ENCODE measurements around the gene SPX.

SPX gene, protein sequence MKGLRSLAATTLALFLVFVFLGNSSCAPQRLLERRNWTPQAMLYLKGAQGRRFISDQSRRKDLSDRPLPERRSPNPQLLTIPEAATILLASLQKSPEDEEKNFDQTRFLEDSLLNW

DNA sequence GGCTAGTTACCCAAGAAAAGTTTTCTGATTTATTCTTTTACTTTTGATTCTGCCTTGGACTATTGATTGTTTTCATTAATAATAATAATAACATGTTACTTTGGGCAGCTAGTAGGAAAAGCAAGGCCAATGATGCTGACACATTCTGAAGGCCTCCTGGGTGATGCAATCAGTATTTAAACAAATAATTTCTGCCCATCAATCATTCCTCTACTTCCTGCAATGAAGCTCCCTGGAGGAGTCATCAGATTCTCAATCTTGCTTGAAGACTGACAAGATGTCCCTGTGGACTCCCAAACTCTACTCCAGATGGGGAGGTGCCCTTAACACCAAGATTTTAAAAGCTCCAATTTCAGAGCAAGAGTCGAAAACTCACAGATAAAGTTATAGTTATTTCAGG, at the start of gene SPX:
Gene SPX, plus strand, starts transcription at position 244 of the 400 bp plus-strand sequence. CDS start 177 bp downstream, outside the sequence.
- peak; percentile 61 for DNase-seq

DNA sequence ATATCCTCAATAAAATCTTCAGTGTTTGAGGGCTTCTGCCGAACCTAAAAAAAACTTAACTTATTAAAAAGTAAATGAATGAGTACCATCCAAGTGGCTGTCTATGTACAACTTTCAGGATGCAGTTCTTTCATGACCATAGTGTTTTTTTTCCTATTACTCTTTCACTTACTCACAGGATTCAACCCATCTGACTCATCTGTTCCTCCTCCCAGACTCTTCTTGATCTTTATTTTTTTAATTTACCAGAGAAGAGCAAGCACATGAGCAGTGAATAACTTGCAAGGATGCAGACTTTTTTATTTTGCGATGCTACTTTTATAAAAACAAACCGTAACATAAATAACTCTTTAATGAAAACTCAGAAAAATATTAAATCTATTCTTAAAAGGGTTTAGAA, 49.1 kb upstream of the SPX start:
- peak; percentile 82 for DNase-seq

DNA sequence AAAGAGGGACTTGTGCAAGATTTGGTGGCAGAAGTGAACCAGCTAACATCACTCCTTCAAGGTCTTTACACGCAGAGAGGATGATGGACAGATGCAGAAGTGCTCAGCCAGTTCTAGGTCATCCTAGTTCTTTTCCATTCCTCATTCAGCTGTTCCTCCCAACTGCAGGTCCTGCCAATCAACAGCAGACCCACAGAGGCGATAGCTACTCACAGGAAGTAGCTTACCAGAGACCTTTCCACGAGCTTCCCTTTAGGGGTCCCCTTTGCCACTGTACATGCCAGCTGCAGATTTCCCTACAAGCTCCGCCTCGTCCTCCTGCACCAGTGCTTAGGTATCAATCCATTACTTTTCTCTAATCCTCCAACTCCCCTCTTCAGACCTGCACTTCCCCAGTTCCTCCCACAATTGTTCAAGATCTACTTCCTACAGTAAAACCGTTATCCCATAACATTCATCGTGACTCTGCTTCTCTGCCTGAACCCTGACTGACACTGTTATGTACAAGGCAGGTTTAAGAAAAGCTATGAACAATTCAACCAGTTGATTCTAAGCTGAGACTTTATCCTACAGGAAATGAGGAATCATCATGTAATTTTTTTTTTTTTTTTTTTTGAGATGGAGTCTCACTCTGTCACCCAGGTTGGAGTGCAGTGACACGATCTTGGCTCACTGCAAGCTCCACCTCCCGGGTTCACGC, 47.2 kb upstream of the SPX start:
- DNase-seq: no peak

DNA sequence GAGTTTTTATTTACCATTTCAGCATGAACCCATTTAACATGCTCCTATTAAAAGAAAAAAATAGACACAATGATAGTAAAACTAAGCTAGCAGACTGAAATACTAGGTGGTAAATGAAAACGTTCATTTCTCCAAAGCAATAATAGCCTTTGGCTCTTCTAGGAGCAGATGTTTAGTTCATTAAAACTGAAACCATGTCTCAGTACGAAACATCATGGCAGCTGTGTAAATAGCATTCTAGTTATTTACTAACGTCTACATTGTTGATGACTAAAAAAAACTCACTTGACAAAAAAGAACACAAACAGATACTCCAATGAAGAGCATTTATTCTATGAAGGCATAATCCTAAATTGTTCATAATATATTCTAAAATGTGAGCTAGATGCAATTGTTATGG, 42.6 kb upstream of the SPX start:
- no peak for DNase-seq

DNA sequence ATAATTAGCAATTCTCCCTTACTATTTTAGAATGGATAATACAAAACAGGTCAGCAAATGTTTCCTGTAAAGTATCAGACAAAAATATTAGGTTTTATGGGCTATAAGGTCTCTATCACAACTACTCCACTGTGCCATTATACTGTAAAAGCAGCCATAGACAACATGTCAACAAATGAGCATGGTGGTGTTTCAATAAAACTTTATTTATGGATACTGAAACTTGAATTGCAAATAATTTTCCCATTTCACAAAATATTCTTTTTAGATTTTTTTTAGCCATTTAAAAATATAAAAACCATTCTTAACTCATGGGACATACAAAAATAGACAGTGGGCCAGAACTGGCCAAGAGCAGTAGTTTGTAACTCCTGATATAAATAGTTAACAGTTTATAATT, 40.1 kb upstream of the SPX start:
- no peak for DNase-seq

DNA sequence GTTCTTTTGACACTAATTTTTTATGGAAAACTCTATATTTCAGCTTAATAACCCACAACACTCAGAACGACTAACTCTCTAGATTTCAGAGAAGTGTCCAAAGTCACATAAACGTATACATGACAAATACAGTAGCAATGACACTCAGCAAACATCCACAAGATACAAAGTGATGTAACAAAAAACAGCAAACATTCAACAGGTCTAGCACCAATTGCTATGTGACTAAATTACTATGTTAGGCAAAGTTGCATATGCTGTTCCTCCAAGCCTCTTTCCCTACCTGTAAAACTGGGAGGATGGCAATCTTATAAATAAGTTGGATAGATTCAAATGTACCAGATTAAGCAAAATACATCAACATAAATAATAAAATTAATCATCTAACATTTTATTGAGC, 26.3 kb upstream of the SPX start:
- no peak for DNase-seq

DNA sequence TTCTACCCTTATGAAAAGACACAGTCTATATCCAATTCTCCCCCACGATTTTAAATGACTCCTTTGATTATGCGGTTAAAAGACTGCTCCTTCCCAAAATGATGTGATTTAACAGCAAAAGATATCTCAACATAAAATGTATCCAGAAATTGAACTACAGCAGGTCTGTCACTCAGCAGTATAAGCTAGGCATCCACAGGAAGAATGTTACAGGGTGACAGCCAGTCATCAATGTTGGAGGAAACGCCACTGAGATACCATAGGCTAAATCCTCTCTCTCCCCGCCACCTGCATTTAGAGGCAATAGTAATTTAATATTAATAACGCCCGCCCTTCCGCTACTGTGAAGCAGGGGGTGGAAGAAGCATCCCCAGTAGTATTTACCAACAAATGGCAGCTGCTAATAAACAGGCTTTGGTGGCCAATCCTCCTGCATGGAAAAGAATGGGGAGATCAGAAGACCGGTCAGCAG, 25.3 kb upstream of the SPX start:
- DNase-seq: no peak

DNA sequence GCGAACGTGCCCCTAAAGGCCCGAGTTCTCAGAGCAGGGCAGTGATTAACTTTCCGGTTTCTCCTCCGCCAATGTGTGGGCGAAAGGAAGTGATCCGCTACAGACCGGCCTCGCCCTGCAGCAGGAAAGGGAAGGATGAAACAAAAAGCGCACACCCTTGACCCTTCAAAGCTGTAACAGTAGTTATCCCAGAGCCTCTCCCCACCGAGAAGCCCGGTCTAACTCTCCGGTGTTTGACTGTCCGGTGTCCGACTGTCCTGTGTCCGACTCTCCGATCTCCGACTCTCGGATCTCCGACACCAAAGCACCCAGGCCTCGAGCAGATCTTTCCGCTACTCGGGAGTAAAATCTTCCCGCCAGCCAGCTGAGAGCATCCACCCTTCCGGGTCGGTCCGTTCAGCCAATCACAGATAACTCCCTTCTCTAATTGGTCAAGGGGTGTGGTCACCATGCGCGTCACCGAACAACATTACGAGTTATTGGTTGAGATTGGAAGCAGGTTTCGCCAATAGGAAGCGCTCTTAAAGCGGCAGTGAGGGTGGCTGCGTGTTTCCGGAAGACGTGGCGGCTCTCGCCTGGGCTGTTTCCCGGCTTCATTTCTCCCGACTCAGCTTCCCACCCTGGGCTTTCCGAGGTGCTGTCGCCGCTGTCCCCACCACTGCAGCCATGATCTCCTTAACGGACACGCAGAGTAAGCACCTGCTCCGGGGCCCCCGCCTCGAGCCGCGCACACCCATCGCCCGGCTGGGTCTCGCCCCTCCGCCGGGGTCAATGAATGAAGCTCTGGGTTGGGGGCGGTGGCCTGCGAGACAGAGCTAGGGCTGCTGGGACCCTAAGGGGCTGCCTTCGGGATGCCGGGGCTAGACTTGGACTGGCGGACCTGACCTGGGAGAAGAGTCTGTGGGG, 24.6 kb upstream of the SPX start, which contains the start of the genes GOLT1B and RECQL:
Gene GOLT1B, plus strand, starts transcription at position 532 of the 906 bp plus-strand sequence. Its CDS starts 135 bp downstream, at position 667.
Gene RECQL, minus strand, starts transcription at position 378 of the 906 bp plus-strand sequence. CDS start 2,065 bp downstream, outside the sequence.
- peak; percentile 99 for DNase-seq

DNA sequence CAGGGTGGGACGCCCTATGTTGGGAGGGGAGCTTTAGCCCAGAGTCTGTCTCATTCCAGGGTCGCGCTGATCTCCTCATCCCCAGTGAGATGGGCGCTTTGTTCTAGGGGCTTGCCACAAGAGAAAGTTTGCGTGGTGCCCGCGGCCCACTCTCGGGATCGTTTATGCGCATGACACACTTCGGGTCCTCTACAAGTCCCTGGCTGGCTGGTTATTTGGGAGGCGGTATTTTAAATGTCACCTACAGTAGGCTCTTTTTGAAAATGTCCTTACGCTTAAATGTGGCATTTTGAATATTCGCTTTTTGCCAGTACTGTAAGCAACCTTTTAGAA, 24.0 kb upstream of the SPX start:
- DNase-seq: peak; percentile 17

DNA sequence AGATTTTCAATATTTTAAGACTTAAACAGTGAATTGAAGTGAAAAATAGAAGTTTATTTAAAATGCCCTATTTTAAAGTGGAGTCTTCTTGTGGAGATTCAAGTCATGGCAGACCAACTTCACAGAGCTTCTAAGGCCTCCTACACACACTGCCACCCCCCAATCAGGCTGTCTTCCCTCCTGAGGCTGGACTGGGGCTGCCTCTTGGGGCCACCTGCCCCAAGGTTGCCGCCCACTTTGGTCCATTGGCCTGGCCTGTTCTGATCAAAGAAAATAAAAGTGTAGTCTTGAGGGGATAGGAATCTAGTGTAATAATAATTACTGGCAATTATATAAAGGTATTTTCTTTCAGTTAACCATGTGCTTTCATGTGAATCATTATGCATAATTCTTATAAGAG, 23.2 kb upstream of the SPX start:
- no peak for DNase-seq

DNA sequence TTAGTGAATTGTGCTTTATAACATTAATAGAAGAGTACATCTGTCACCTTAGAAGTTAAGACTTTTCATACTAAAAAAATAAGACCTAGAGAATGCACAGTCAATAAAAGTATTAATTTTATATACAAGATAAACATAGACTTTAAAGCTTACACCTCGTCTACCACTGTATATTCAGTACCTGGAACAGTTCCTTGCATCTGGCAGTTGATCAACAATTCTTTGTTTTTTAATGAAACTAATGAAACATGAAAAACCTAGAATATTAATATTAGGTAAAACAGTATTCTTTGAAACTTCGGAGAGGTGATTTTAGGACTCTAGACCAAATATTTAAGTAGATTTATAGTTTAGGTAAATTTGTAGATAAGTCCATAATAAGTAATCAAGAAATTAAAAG, 20.2 kb upstream of the SPX start:
- no peak for DNase-seq

DNA sequence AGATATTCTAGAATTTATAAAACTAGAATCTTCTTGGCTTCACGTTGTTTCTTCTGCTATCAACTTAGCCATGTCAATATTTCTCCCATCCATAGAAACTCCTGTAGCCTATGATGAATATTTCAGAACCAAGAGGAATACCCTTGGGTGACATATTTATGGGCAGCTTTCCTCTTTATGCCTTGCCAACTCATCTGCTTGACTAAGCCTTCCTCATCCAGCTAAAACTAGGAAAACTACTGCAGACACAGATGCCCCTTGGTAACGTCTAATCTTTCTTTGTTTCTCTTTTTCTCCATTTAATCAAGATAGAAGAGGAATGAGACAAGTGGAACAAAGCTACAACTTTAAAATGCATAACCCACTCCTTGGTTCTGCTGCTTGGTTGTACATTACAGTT, 18.2 kb upstream of the SPX start:
- no peak for DNase-seq

DNA sequence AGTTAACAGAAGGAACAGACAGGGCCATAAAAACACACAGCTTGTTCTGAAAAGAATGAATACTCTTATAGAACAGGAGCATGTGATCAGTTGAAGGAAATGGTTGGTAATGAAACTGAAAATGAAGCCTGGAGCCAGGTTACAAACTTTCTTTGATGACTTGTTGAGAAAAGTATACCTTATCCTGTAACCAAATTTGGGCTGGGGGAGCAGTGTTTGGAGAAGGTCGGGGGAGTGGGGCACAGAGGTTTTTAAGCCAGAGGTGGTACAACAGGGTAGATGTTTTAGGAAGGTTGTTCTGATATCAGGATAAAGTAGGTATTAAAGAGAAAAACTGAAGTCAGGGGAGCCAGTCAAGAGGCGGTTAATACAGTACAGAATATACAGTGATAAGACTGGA, 16.3 kb upstream of the SPX start:
- no peak for DNase-seq

DNA sequence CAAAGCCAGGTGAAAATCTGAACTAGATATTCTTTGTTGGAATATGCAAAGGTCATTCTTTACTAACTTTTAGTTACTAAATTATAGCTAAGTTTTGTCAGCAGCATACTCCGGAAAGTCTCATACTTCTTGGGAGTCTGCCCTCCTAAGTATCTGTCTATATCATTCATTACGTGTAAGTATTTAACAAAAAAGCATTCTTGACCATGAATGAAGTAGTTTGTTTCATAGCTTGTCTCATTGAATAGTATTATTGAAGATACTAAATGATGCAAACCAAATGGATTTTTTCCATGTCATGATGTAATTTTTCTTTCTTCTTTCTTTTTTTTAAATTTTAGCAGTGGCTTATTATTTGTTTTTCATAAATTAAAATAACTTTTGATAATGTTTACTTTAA, 9.8 kb upstream of the SPX start:
- no peak for DNase-seq

DNA sequence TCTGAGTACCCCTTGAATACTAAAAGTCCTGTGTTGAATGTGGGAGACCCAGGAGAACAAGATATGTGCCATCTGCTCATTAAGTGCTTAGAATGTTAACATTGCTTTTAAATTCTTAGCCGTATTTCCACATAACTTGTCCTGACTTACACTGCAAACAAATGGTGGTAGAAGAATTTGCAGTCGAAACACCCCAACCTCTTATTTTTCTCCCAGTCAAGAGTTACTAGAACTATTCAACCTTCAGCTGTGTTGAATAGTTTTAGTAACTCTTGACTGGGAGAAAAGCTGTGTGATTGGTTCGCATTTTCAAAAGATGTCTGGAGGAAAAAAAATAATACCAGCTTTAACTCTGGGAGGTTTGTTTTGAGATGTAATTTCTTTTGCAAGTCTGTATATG, 7.6 kb upstream of the SPX start:
- DNase-seq: no peak

DNA sequence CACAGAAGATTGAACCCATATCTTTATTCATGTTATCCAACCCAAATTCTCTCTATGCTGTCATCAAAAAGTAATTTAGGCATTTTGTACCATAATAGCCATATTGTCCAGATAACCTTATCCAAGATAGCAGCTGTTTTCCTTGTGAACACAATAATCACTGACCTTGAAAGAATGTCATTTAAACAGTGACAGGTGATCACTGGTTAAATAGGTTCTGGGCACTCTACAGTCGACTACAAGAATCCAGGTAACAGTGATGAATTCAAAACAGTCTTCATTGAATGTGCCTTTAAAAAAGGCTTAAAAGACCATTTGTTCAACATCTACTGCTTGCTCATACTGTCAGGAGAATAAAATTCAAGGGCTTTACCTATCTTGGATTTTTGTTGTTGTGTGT, 4.6 kb upstream of the SPX start:
- DNase-seq: no peak

DNA sequence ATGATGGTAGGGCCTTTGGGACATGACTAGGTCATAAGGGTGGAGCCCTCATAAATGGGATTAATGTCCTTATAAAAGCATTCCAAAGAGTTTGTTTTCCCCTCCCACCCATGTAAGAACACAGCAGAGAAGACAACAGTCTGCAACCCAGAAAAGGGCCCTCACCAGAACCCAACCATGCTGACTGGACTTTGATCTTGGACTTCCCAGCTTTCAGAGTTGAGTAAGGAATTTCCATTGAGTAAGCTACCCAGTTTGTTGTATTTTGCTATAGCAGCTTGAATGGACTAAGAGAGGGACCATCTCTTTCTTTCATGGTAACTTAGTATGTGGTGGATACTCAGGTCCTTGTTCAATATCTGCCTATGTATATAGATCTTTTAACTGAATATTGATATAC, 2.9 kb upstream of the SPX start:
- no peak for DNase-seq

DNA sequence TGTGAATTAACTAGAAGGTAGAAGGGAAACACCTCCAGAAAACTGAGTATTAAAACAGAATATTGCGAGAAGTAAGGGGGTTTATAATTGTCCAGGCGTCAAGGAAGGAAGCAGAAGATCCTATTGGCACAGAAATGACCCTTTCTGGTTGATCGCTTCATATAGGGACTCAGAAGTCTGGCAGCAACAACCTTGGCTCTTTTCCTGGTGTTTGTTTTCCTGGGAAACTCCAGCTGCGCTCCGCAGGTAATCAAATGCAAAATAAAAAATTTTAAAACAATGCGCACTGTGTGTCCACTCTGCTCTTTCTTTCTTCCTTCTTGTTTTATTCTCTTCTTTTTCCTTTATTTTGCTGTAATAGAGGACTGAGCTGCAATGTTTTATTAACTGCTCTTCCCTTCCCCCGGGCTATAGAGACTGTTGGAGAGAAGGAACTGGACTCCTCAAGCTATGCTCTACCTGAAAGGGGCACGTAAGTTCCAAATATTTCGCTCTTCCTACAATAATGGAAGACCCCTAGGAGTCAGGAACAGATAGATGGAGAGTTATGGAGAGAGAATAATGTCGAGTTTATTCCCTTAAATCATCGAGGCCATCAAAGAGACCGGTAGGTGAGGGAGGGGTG, 737 bp downstream of the SPX start:
- DNase-seq: no peak

DNA sequence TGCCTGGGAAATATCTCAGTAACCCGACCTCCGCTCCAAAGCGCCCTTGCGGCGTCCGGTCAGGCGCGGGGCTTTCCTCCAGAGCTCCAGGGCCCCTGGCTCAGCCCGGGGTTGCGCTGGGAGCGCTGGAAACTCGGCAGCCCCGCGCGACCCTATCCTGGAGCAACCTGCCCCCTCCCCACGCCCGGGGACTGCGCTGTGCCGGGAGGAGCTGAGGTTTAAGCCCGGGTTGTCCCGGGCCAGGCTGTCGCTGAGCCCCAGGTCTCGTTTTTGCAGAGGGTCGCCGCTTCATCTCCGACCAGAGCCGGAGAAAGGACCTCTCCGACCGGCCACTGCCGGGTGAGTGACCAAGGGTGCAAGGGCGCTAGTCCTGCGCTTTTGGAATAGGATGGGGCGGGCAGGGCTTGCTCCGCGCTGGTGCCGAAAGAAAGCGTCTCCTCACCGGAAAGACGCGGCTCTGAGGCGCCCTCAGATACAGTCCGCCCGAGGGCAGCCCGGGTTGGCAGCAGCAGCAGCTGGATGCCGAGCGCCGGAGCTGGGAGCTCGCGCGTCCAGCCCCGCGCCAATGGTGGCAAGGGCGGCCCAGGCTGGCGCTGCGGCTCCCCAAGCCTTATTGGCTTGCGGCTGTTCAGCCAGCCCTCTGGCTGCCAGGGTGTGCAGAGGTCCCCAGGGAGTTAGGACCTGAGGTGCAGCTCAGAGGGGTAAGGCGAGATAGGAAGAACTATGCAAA, 1.5 kb downstream of the SPX start:
- DNase-seq: peak; percentile 53

DNA sequence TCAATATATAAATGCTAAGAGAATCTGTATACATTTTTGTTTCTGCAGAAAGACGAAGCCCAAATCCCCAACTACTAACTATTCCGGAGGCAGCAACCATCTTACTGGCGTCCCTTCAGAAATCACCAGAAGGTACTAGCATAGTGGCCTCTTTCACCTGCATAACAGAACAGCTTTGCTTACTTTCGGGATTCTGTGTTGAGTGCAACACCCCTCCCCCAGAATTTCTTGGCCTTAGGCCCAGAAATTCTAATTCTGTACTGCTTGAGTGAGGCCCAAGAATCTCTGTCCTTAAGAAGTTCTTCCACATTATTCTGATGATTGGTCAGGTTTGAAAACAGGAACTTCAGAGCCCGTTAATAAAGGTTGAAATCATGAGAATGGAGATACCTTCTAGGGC, 2.9 kb downstream of the SPX start:
- no peak for DNase-seq

DNA sequence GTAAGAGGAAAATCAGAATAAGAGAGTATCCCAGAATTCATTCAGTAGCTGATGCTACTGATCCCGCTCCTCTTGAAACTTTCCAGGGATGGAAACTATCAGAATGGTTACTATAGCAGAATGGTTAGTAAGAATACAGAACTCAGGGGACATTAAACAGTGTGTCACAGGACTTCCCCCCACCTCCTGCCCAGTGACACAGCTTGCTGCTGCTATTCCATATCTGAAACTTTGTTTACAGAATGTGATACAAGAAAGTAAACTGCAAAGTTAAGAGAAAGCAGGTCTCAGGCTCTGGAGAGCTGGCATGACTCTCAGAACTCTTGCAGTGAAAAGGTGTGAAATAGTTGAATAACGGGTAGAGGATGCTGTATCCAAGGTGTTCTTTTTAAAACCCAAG, 3.4 kb downstream of the SPX start:
- no peak for DNase-seq

DNA sequence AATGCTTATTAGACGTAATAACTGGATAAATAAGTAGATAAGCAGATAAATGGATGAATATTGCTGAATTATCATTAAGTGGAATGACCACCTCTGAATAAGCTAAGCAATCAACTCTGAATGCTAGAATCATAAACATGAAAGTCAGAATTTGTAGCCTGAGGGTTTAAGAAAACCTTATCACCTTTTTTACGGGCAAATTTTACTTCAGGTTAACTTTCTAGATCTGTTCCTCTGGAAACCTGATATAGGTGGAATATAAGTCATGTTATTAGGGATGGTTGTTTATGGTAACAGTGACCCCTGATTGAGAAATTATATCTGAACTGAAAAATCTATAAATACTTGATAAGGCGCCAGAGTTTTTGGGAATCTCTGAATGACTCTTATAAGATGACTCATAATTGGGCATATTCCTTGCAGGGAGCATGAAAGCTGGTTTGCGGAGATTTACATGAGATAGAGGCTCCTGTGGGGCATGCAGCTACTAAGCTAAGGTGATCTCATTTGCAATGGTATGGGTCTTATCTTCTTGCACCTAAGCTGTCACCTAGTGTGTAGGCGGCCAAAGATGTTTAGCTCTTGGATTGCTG, 12.1 kb downstream of the SPX start:
- DNase-seq: no peak

Measured in HCEC 1CT (cell line).